Parathyroid adenoma (tissue), 2 donors: Measurements from ENCODE around the gene PRAC2.

Source experiments
- H2AFZ ChIP-seq: fragments of 300-600 bp; sonication (generic); one replicate; pipeline ENCODE4 v1.7.0; 2017; ENCODE audit warnings: antibody characterized with exemption, mild to moderate bottlenecking
- H3K27ac ChIP-seq: fragments of 300-600 bp; sonication (generic); one replicate; pipeline ENCODE4 v1.7.0; 2017
- H3K27me3 ChIP-seq: fragments of 300-600 bp; sonication (generic); one replicate; pipeline ENCODE4 v1.7.0; 2017; ENCODE audit warnings: low read length; ENCODE audit not compliant: control insufficient read depth, insufficient read depth
- H3K36me3 ChIP-seq: fragments of 300-600 bp; sonication (generic); one replicate; pipeline ENCODE4 v1.7.0; 2017; ENCODE audit warnings: low read length; ENCODE audit not compliant: control insufficient read depth, insufficient read depth
- H3K4me1 ChIP-seq: fragments of 300-600 bp; sonication (generic); one replicate; pipeline ENCODE4 v1.7.0; 2017; ENCODE audit warnings: control low read depth
- H3K4me2 ChIP-seq: fragments of 300-600 bp; sonication (generic); one replicate; pipeline ENCODE4 v1.7.0; 2017; ENCODE audit warnings: low read length
- H3K4me3 ChIP-seq: fragments of 300-600 bp; sonication (generic); one replicate; pipeline ENCODE4 v1.7.0; 2017; ENCODE audit warnings: low read depth, low read length
- H3K79me2 ChIP-seq: fragments of 300-600 bp; sonication (generic); one replicate; pipeline ENCODE4 v1.7.0; 2017; ENCODE audit warnings: control low read depth
- H3K9ac ChIP-seq: fragments of 300-600 bp; sonication (generic); one replicate; pipeline ENCODE4 v1.7.0; 2017; ENCODE audit warnings: mild to moderate bottlenecking
- H3K9me3 ChIP-seq: fragments of 300-600 bp; sonication (generic); one replicate; pipeline ENCODE4 v1.7.0; 2017; ENCODE audit warnings: low read length; ENCODE audit not compliant: control insufficient read depth
- TF ChIP-seq, protein P1 (sequence below): fragments of 300-600 bp; sonication (generic); IDR thresholded peaks from one replicate; pipeline ENCODE4 v1.7.0; 2017; ENCODE audit warnings: antibody characterized with exemption, mild to moderate bottlenecking
- donor health status: primary hyperparathyroidism.

The PRAC2 gene

DNA sequence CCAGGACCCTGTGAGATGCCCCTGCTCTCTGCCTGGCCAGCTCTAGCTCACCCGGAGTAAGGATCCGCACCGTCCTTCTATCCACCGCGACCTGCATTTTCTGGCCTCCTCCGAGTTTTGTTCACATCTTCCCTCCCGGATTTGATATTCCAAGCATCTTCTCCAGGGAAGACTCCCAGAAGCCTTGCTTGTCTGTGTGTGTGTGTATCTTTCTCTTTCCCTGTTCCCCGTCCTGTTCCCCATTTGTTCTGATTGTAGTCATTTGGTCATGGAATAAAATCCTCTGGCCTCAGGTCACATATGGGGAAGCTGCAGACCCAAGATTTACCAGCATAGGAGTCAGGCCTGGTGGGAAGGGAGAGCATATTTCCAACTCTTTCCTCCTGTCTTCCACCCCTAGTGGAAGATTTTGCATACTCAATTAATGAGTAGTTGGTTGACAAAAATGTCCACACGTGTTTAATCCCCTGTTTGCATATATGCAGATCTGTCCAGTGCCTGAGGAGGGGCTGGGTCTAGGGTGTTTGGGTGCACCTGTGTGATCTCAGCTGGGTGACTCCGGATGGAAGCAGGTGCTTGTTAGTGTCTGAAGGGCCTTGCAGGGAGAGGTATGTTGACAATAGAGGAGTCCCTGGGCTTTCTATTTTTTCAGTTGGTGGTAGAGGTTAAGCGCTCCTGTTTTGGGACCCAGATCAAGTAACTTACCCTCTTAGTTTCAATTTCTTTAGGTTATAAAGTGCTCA lies 2.5 kb upstream of the PRAC2 start:
- Histone ChIP-seq H3K4me1 (no peaks in the 10 kb centered on the region), H3K27ac (no peak overlapping the region), H3K4me2 (no peak overlapping the region), H3K9me3 (no peaks in the 10 kb centered on the region), H2AFZ (no peak overlapping the region), H3K36me3 (no peaks in the 10 kb centered on the region), H3K9ac (no peak overlapping the region), H3K4me3 (no peak overlapping the region), H3K27me3 (peaks cover 32% of the 10 kb centered on the region), H3K79me2 (no peaks in the 10 kb centered on the region)
- TF ChIP-seq, protein P1, sequence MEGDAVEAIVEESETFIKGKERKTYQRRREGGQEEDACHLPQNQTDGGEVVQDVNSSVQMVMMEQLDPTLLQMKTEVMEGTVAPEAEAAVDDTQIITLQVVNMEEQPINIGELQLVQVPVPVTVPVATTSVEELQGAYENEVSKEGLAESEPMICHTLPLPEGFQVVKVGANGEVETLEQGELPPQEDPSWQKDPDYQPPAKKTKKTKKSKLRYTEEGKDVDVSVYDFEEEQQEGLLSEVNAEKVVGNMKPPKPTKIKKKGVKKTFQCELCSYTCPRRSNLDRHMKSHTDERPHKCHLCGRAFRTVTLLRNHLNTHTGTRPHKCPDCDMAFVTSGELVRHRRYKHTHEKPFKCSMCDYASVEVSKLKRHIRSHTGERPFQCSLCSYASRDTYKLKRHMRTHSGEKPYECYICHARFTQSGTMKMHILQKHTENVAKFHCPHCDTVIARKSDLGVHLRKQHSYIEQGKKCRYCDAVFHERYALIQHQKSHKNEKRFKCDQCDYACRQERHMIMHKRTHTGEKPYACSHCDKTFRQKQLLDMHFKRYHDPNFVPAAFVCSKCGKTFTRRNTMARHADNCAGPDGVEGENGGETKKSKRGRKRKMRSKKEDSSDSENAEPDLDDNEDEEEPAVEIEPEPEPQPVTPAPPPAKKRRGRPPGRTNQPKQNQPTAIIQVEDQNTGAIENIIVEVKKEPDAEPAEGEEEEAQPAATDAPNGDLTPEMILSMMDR, result no peak

DNA sequence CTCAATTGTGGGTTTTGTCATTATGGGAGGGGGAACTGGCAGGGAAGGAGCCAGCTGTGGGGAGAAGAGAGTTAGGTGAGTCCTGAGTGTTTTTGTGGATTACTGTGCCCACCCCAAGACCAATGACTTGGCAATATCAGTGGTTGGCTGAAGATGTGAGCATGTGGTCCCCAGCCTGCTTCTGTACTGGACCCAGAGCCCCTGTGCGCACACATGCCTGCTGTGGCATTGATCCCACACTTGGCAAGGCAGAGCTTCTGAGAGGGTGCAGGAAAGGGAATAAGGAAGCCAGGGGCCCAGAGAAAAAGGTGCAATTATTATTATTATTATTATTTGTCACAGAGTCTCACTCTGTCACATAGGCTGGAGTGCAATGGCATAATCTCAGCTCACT lies 2.0 kb upstream of the PRAC2 start:
- Histone ChIP-seq H2AFZ (no peak overlapping the region), H3K4me3 (no peak overlapping the region), H3K27me3 (peaks cover 38% of the 10 kb centered on the region), H3K79me2 (no peaks in the 10 kb centered on the region), H3K27ac (no peak overlapping the region), H3K9me3 (no peaks in the 10 kb centered on the region), H3K4me1 (no peaks in the 10 kb centered on the region), H3K4me2 (no peak overlapping the region), H3K36me3 (no peaks in the 10 kb centered on the region), H3K9ac (no peak overlapping the region)
- TF ChIP-seq, protein P1, result no peak

DNA sequence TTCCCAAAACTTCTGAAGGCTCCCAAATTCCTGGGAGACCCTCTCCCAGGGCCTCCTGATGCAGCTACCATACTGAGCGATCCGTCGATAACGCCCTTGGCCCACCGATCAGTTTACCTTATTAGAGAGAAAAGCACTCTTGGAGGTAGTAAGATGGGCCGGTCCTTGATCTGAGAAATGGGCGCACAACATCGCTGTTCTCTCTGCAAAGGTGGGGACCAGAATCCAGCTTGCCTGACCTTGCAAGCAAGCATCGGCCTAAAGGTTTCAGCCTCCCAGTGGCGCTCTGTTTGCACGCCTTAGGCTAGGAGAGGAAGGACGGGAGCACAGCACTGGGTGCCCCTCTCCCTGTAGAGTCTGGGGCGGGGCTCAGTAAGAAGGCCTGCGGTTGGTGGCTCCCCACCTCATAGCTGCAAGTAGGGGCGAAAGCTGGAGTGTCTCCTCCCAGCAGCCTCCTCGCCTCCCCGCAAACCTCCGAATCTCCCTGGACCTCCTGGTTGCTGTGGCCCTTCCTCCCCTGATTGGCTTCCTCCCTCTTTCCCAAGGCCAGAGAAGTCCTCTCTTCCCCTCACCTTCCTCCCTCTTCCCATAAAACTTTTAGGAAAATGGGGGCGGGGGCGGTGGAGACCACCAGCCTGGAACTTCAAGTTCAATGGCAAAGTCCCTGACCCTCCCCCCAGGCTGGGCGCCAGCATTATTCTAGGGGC lies 631 bp upstream of the PRAC2 start, which contains the start of gene PRAC1:
PRAC1 (minus strand) TSS at position 318 of the 707 bp plus-strand sequence; CDS start at position 192, 126 bp downstream.
- Histone ChIP-seq H3K9me3 (no peaks in the 10 kb centered on the region), H3K27me3 (peaks cover 47% of the 10 kb centered on the region), H2AFZ (no peak within 1 kb of the TSS), H3K9ac (no peak within 1 kb of the TSS), H3K4me2 (no peak within 1 kb of the TSS), H3K4me1 (no peaks in the 10 kb centered on the region), H3K4me3 (no peak within 1 kb of the TSS), H3K27ac (no peak within 1 kb of the TSS), H3K79me2 (no peaks in the 10 kb centered on the region), H3K36me3 (no peaks in the 10 kb centered on the region)
- TF ChIP-seq, protein P1, result no peak

DNA sequence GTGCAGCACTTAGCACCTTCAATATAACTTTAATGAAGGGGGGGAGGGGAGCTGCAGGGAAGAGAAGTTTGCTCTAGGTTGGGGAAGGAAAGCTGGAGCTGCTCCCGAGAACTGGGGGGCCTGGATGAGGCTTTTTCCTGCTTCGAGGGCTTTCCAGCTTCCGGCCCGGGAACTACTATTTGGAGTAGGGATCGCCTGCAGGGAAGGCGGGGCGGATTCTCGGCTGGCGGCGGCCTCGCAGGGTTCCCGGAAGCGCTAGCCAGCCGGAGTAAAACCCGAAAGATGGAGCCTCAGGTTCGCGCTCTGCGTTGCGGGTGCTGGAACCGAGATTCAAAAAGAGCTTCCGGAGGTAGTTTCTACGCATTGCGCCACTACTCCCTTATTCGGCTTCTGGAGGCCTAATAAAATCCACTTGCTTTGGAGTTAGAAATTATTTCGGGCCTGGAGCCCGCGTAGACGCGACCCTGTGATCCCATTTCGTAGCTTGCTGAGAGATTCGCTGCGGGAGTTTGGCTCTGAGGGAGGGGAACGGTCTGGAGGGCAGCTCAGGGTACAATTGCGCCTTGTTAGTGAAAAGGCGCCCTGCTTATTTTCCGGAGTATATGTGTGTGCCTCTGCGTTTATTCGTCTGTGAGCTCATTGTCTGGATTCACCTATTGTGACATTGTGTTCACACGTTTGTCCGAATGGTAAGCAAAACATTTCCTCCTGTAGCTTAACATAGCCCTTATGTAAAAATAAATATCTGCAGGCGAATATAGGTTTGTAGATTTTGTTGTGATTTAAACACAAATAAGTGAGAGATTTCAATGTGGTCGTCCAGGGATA lies 652 bp downstream of the PRAC2 start:
- no peak overlapping the region for H3K4me3 ChIP-seq
- no peak overlapping the region for H3K9ac ChIP-seq
- H3K4me1 ChIP-seq, result no peaks in the 10 kb centered on the region
- TF ChIP-seq, protein P1, result no peak
- no peaks in the 10 kb centered on the region for H3K79me2 ChIP-seq
- H3K27me3 ChIP-seq, result peaks cover 55% of the 10 kb centered on the region
- H3K4me2 ChIP-seq, result no peak overlapping the region
- H3K27ac ChIP-seq, result no peak overlapping the region
- no peak overlapping the region for H2AFZ ChIP-seq
- no peaks in the 10 kb centered on the region for H3K9me3 ChIP-seq
- no peaks in the 10 kb centered on the region for H3K36me3 ChIP-seq
